Motor neuron (in vitro differentiated cells): ENCODE data around the gene GRIK2. TPM values are rescaled to one million over a fixed set of nuclear protein-coding genes. Genes with fewer than 3 reads are reported as not detected.
A peak's percentile ranks its signal among the peaks of the same experiment; 100 is the strongest.
"Not testable (repeated sequence)": the region's sequence is repeated elsewhere in the genome, so short reads cannot be mapped to it uniquely, and the experiment has no call there.

Source experiments
- ATAC-seq, 8 experiments: fragments of 200-7000 bp; cut with Tn5 transposase; replicated peaks in 6 of 8; 2 replicates each; pipeline ENCODE4 v1.8.0; 2021; ENCODE audit warnings: mild to moderate bottlenecking in 8 of 8, moderate library complexity in 8 of 8
- H3K27ac ChIP-seq, 2 donors: fragments of 250-450 bp; sonication (Bioruptor Pico); 2 replicates each; pipeline ENCODE4 v1.9.0; 2021; ENCODE audit warnings: antibody characterized with exemption in 2 of 2, mild to moderate bottlenecking in 2 of 2, moderate library complexity in 1 of 2
- H3K4me1 ChIP-seq, 2 donors: fragments of 250-450 bp; sonication (Bioruptor Pico); replicated peaks in 1 of 2; 2 replicates each; pipeline ENCODE4 v1.6.1; 2021; ENCODE audit warnings: antibody characterized with exemption in 2 of 2, mild to moderate bottlenecking in 2 of 2, moderate library complexity in 1 of 2
- H3K4me3 ChIP-seq, 5 donors: fragments of 250-450 bp; sonication (Bioruptor Pico); 2 replicates each; pipeline ENCODE4 v1.9.0; 2021; ENCODE audit warnings: antibody characterized with exemption in 5 of 5, mild to moderate bottlenecking in 5 of 5, moderate library complexity in 4 of 5
- WGBS, 10 experiments: fragments of 450-650 bp; shearing (Covaris generic); methylation state at CpG; one replicate each; pipeline ENCODE4 v1.0.0; 2022; 5-methylcytosine and 5-hydroxymethylcytosine counted together
- in situ Hi-C, 9 experiments: fragments of 400-800 bp; cut with MboI; loops; one replicate each; pipeline ENCODE4 v1.15.0; 2021; ENCODE audit warnings: low sequenced_read_pairs in 9 of 9, low pct_unique_long_range_greater_than_20kb in 2 of 9; ENCODE audit not compliant: unreplicated experiment in 9 of 9
- total RNA-seq, 8 experiments: library from RNA; unstranded; fragments of 300-600 nt; gene quantifications; 2 replicates each; pipeline versions ENCODE4 v1.2.3 to v1.2.4, GENCODE V29; 2022

The GRIK2 gene
- total RNA-seq, 8 experiments from 2014 or later = 1.9 to 27.1 (median 10.6) TPM

DNA sequence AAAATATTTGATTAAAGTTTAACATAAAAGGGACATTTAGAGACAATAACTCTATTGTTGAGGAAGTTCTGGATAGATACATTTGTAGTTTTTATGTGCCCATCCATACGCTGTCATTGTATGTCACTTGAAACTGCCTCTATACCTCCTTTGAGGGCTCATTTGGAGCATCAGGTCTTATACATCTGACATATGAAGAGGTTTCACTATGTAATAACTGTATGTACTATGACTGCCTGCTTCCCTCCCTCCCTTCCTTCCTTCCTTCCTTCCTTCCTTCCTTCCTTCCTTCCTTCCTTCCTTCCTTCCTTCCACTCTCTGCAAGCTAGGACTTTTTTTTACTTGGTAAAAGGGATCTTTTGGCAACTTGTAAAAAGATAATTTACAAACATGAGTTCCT lies 657.5 kb downstream of the GRIK2 start:
- H3K27ac ChIP-seq = no peak overlapping the region
- in situ Hi-C loops = no loop called here
- H3K4me1 ChIP-seq = no peaks in the 10 kb centered on the region
- WGBS, 10 experiments = 20 to 100% (median 100%) methylated on average over 1 of the region's 1 CpG; no CpG with 5 or more reads in 5 of the 10 experiments
- H3K4me3 ChIP-seq = no peak overlapping the region
- no peak for ATAC-seq

DNA sequence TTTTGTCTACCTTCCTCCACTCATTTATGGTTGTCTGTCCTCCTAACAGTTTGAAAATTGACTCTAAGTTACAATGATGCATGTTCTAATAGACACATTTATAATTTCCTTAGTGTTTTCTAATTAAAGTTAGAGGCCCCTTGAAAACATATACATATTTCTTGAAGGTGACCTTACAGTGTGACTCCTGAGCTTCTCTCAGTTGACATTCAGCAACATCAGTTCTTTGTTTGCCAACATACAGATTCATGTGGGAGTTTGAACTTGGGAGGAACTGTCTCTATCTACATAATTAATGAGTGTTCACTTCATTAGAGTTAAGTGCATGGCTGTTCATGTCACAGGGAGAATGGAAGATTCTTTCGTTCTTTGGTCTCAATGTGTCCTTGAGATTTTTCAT lies 658.2 kb downstream of the GRIK2 start:
- in situ Hi-C loops = no loop called here
- Histone ChIP-seq H3K4me3 (no peak overlapping the region), H3K4me1 (no peaks in the 10 kb centered on the region), H3K27ac (no peak overlapping the region)
- no peak for ATAC-seq
- 0 to 100% (median 100%) methylated on average over 1 of the region's 1 CpG; no CpG with 5 or more reads in 2 of the 10 experiments for WGBS, 10 experiments

DNA sequence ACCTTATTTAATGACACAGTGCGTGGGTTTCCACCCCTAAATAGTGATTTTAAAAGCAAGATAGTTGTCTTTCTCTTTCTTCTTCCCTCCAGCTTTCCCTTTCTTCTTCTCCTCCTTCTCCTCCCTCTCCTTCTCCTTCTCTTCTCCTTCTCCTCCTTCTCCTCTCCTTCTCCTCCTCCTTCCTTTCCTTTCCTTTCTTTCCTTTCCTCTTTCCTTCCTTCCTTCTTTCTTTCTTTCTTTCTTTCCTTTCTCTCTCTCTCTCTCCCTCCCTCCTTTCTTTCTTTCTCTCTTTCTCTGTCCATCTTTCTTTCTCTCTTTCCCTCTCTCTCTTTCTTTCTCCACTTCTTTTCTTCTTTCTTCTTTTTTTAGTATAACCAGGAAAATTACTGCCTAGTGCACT lies 670.6 kb downstream of the GRIK2 start:
- no peak overlapping the region for H3K27ac ChIP-seq
- peaks cover 10 to 22% of the 10 kb centered on the region in 2 donors for H3K4me1 ChIP-seq
- ATAC-seq = no peak
- no peak overlapping the region for H3K4me3 ChIP-seq
- in situ Hi-C loops = no loop called here
- WGBS, 10 experiments = 9 to 100% (median 85%) methylated on average over 1 of the region's 1 CpG; no CpG with 5 or more reads in 2 of the 10 experiments

DNA sequence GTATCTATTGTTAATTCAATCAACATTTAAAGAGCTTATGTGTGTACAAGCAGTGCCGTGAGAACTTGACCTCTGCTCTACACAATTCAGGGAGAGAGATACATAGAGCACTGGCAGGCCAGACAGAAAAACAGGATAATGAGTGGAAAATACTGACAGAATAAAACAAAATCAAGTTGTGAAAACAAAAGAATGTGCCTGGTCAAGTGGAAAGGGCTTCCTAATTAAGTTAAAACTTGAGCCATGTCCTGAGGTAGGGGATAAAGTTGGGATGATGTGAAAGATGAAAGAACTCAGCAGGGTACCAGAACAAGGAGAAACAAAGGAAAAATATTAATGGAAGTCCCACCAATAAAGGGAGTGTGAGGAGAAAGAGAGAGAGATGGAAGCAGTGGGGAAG lies 672.8 kb downstream of the GRIK2 start:
- no peak for ATAC-seq
- peaks cover 10 to 25% of the 10 kb centered on the region in 2 donors for H3K4me1 ChIP-seq
- H3K4me3 ChIP-seq = no peak overlapping the region
- 0 to 88% (median 37%) methylated on average over 1 of the region's 1 CpG; no CpG with 5 or more reads in 2 of the 10 experiments for WGBS, 10 experiments
- in situ Hi-C loops = no loop called here
- H3K27ac ChIP-seq = no peak overlapping the region

DNA sequence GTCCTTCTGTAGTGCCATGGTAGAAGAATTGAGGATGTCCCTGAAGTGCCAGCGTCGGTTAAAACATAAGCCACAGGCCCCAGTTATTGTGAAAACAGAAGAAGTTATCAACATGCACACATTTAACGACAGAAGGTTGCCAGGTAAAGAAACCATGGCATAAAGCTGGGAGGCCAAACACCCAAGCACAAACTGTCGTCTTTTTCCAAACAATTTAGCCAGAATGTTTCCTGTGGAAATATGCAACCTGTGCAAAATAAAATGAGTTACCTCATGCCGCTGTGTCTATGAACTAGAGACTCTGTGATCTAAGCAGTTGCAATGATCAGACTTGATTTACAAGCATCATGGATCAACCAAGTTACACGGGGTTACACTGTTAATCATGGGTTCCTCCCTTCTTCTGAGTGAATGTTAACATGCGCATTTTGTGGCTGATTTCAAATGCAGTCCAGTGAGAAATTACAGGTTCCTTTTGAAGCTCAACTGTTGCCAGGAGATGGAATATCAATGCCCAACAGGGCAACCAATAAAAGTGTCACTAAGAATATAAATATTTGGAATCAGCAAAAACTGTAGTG lies 674.9 kb downstream of the GRIK2 start:
- no peak overlapping the region for H3K4me3 ChIP-seq
- 7 to 93% (median 55%) methylated on average over 2 to 7 of the region's 7 CpGs for WGBS, 10 experiments
- peaks cover 10 to 25% of the 10 kb centered on the region in 2 donors for H3K4me1 ChIP-seq
- in situ Hi-C loops = no loop called here
- peak overlapping the region; percentile 48 to 57 for H3K27ac ChIP-seq
- ATAC-seq = peak; percentile 94 to 100 (median 98)

DNA sequence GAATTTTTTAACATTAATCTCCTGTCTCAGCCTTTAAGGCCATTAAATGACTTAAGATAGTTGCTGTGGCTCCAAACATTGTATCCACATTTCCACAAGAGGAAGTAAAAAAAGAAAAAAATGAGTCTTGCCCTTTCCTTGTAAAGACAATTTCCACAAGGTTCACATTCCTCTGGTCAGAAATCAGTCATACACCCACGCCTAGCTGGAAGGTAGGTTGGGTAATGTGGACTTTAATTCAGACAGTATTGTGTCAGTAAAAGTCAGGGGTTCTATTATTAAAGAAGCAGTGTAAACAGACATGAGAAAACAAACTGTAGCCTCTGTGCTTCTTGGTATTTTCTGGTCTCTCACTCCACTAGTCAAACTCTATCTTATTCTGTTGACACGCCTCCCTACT lies 682.0 kb downstream of the GRIK2 start:
- ATAC-seq = no peak
- H3K27ac ChIP-seq = no peak overlapping the region
- no peak overlapping the region for H3K4me3 ChIP-seq
- in situ Hi-C loops = no loop called here
- H3K4me1 ChIP-seq = no peaks in the 10 kb centered on the region
- 0 to 96% (median 75%) methylated on average over 1 to 2 of the region's 2 CpGs for WGBS, 10 experiments

DNA sequence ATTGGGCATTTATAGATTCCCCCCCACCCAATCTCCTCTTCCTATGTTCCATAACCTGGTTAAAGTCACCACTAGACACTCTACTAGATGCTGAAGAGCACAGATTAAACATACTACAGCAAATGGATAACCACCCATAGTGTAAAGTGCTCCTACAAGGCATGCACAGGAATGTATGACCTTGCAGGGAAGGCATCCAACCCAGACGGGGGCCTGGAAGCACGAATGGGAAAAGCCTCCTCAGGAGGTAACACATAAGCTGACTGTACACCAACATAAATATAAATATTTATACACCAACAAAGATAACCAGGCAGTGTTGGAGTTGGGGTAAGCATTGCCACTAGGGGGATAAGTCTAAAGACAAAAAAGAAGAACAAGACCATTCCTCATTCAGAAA lies 691.7 kb downstream of the GRIK2 start:
- H3K4me1 ChIP-seq = no peaks in the 10 kb centered on the region
- 0 to 80% (median 31%) methylated on average over 2 of the region's 2 CpGs; no CpG with 5 or more reads in 6 of the 10 experiments for whole genome bisulfite sequencing, 10 experiments
- in situ Hi-C loops = no loop called here
- H3K4me3 ChIP-seq = no peak overlapping the region
- H3K27ac ChIP-seq = no peak overlapping the region
- no peak for ATAC-seq

DNA sequence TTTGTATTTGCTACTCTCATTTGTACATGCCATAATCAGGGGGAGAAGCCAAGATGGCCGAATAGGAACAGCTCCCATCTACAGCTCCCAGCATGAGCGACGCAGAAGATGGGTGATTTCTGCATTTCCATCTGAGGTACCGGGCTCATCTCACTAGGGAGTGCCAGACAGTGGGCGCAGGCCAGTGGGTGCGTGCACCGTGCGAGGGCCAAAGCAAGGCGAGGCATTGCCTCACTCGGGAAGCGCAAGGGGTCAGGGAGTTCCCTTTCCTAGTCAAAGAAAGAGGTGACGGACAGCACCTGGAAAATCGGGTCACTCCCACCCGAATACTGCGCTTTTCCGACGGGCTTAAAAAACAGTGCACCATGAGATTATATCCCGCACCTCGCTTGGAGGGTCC lies 694.7 kb downstream of the GRIK2 start:
- in situ Hi-C loops, H3K4me3 ChIP-seq, H3K4me1 ChIP-seq, ATAC-seq, H3K27ac ChIP-seq: not testable (repeated sequence)
- WGBS, 10 experiments = 0 to 100% (median 84%) methylated on average over 1 to 11 of the region's 19 CpGs; no CpG with 5 or more reads in 3 of the 10 experiments

DNA sequence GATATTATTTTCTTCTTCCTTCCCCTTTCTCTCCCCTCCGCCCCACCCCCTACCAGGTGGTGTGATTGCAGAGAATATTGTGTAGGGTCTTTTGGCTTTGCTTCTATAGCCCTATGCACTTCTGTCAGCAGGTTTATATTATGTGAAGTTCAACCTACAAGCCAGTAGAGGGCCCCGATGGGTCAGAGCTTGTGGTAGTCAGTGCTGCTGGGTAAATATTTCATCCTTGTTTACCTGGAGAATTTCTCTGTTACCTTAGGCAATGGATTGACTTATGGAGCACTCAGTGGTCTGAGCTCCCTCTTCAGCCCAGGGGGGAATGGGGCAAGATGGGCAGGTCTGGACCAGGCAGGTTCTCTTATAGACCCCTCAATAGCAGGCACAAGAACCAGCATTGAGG lies 720.9 kb downstream of the GRIK2 start:
- 0 to 72% (median 20%) methylated on average over 1 to 2 of the region's 2 CpGs; no CpG with 5 or more reads in 6 of the 10 experiments for WGBS, 10 experiments
- ATAC-seq = peak in 1 of 8 experiments; percentile 23

DNA sequence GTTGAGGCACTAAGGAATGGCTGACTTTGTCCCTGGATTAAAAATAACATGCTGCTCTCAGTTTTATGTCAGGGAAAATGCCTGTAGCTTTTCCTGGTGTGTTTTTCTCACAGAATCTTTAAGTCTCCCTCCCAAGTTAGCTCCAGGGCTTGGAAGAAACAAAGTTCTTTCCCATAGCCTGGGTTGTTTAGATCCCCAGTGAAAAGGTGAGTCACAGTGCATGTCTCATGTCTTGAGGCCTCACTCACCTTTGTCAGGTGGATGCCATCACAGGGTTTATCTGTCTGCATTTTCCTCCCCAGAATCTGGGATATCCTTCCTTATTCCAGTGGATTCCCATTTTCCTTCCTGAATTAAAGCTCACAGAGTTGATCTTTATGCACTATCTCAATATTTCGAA lies 722.4 kb downstream of the GRIK2 start:
- in situ Hi-C loops = no loop called here
- Histone ChIP-seq H3K4me3 (no peak overlapping the region), H3K4me1 (no peaks in the 10 kb centered on the region), H3K27ac (no peak overlapping the region)
- WGBS, 10 experiments = 0 to 100% (median 57%) methylated on average over 1 of the region's 1 CpG; no CpG with 5 or more reads in 1 of the 10 experiments
- ATAC-seq = no peak

More for the DNA sequence above, 720.9 kb downstream of the GRIK2 start:
- H3K27ac ChIP-seq = no peak overlapping the region
- in situ Hi-C loops = no loop called here
- H3K4me1 ChIP-seq = no peaks in the 10 kb centered on the region
- H3K4me3 ChIP-seq = no peak overlapping the region

DNA sequence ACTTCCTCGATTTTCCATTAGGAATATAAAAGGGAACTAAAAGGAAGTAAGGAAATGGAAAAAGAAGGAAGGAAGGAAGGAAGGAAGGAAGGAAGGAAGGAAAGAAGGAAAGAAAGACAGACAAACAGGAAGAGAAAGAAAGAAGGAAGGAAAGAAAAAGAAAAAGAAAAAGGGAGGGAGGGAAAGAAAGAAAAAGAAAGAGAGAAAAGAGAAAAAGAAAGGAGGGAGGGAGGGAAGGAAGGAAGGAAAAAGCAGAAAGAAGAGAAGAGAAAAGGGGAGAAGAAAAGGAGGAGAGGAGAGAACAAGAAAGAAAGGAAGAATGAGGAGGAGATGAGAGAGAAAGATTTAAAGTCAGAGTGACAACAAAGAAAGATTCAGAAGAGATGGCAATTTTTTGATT lies 724.5 kb downstream of the GRIK2 start:
- in situ Hi-C loops = no loop called here
- 0 to 94% (median 61%) methylated on average over 1 of the region's 1 CpG; no CpG with 5 or more reads in 3 of the 10 experiments for WGBS, 10 experiments
- ATAC-seq = no peak
- H3K4me3 ChIP-seq = no peak overlapping the region
- H3K27ac ChIP-seq = no peak overlapping the region
- no peaks in the 10 kb centered on the region for H3K4me1 ChIP-seq
